Measurements from ENCODE around the gene EFCAB9. TPM values are rescaled to one million over a fixed set of nuclear protein-coding genes. Genes with fewer than 3 reads are reported as not detected.

The EFCAB9 gene
- total and polyA plus RNA-seq, 2 experiments from 2014 or later = not detected

GRCh38 chr5:172223901-172224873, 30.2 kb downstream of the EFCAB9 start:
- Histone ChIP-seq H3K27ac (no peak overlapping the region), H3K79me2 (ENCODE audit: insufficient read depth) (peaks cover 64% of the 10 kb centered on the region), H3K4me3 (no peak overlapping the region), H4K20me1 (ENCODE audit: insufficient read depth) (0 out of 2 replicates have a peak, but pooled peaks cover 3% of the 10 kb centered on the region), H3K36me3 (ENCODE audit: low read depth) (peaks cover 20% of the 10 kb centered on the region), H3K9ac (no peak overlapping the region), H2AFZ (no peak overlapping the region), H3K4me1 (ENCODE audit: insufficient read depth) (no peaks in the 10 kb centered on the region), H3K4me2 (ENCODE audit: unreplicated experiment) (no peak overlapping the region), H3K27me3 (replicated peaks; ENCODE audit: insufficient read depth) (no peaks in the 10 kb centered on the region), H3F3A (ENCODE audit: insufficient read depth) (no peaks in the 10 kb centered on the region), H3K9me3 (ENCODE audit: low read depth) (no peaks in the 10 kb centered on the region), H3K9me2 (ENCODE audit: insufficient read depth) (no peaks in the 10 kb centered on the region)
- TF ChIP-seq EZH2phosphoT487 (IDR thresholded peaks at IDR 0.05; ENCODE audit: insufficient read depth, low read depth) = no peak
- no peak for TF ChIP-seq EZH2 (IDR thresholded peaks at IDR 0.05; ENCODE audit: insufficient read depth, poor library complexity, severe bottlenecking)
- in situ Hi-C loops (cut with MboI) = no loop called here
- WGBS, 2 experiments (ENCODE audit: low coverage in 1 of 2, low lambda C conversion rate in 2 of 2, missing lambda C conversion rate in 2 of 2) = 94 to 97% methylated on average over 10 of the region's 10 CpGs
- DNase-seq = no peak

DNA sequence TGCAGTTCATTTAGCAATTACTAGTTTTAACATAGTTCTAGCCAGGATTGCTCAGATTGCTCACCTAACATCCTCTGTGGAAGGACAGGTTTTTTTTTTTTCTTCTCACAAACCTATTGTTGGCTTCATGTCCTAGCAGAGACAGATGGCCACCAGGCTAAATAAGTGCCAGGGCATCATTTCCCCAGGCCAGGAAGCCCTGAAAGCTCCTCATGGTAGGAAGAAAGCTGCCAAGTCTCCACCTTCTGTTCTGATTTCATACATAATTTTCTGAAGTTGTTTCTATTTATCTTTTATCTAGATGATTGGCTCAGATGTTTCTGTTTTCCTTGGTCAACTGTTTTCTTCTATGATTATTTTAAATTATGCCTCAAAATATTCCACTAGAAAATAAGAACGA, 31.0 kb downstream of the EFCAB9 start:
- Histone ChIP-seq H3K9ac (no peak overlapping the region), H3K4me1 (ENCODE audit: insufficient read depth) (no peaks in the 10 kb centered on the region), H3K79me2 (ENCODE audit: insufficient read depth) (peaks cover 62% of the 10 kb centered on the region), H3K4me3 (no peak overlapping the region), H3F3A (ENCODE audit: insufficient read depth) (no peaks in the 10 kb centered on the region), H2AFZ (no peak overlapping the region), H3K9me2 (ENCODE audit: insufficient read depth) (no peaks in the 10 kb centered on the region), H3K9me3 (ENCODE audit: low read depth) (no peaks in the 10 kb centered on the region), H3K36me3 (ENCODE audit: low read depth) (peaks cover 23% of the 10 kb centered on the region; the same call in 1 of the 2 replicates), H3K27ac (no peak overlapping the region), H3K4me2 (ENCODE audit: unreplicated experiment) (no peak overlapping the region), H3K27me3 (replicated peaks; ENCODE audit: insufficient read depth) (no peaks in the 10 kb centered on the region), H4K20me1 (ENCODE audit: insufficient read depth) (0 out of 2 replicates have a peak, but pooled peaks cover 3% of the 10 kb centered on the region)
- in situ Hi-C loops (cut with MboI) = no loop called here
- no peak for DNase-seq
- TF ChIP-seq EZH2phosphoT487 (IDR thresholded peaks at IDR 0.05; ENCODE audit: insufficient read depth, low read depth) (no peak), EZH2 (IDR thresholded peaks at IDR 0.05; ENCODE audit: insufficient read depth, poor library complexity, severe bottlenecking) (no peak)
- WGBS, 2 experiments (ENCODE audit: low coverage in 1 of 2, low lambda C conversion rate in 2 of 2, missing lambda C conversion rate in 2 of 2) = 92 to 100% methylated on average over 1 of the region's 1 CpG

DNA sequence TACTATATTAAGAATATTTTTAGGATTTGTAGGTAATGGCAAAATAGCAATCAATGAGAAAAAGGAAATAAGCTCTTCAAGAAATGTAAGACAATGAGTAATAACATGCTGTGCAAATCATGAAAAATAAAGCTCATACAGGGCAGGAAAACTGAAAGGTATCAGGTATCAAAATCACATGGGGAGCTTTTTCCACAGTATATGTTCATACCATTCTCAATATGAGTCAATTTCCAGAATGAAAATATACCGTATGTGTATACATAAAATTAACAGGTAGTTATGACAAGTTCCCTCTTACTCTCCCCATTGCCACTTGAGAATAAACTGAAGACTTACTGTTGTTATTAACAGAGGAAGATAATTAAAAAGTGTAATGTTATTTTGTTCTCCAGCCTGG, 35.9 kb downstream of the EFCAB9 start:
- Histone ChIP-seq H2AFZ (no peak overlapping the region), H3K27ac (no peak overlapping the region), H3K4me1 (ENCODE audit: insufficient read depth) (peaks cover under 1% of the 10 kb centered on the region; the same call in 1 of the 2 replicates), H3F3A (ENCODE audit: insufficient read depth) (no peaks in the 10 kb centered on the region), H3K9ac (no peak overlapping the region), H3K27me3 (replicated peaks; ENCODE audit: insufficient read depth) (no peaks in the 10 kb centered on the region), H3K4me3 (no peak overlapping the region), H3K4me2 (ENCODE audit: unreplicated experiment) (no peak overlapping the region), H3K9me3 (ENCODE audit: low read depth) (no peaks in the 10 kb centered on the region), H3K79me2 (ENCODE audit: insufficient read depth) (peaks cover 56% of the 10 kb centered on the region), H3K36me3 (ENCODE audit: low read depth) (peaks cover 50% of the 10 kb centered on the region), H3K9me2 (ENCODE audit: insufficient read depth) (no peaks in the 10 kb centered on the region), H4K20me1 (ENCODE audit: insufficient read depth) (peaks cover 3% of the 10 kb centered on the region; the same call in 1 of the 2 replicates)
- DNase-seq = no peak
- TF ChIP-seq EZH2phosphoT487 (IDR thresholded peaks at IDR 0.05; ENCODE audit: insufficient read depth, low read depth) (no peak), EZH2 (IDR thresholded peaks at IDR 0.05; ENCODE audit: insufficient read depth, poor library complexity, severe bottlenecking) (no peak)
- WGBS, 2 experiments (ENCODE audit: low coverage in 1 of 2, low lambda C conversion rate in 2 of 2, missing lambda C conversion rate in 2 of 2) = 96 to 100% methylated on average over 1 of the region's 1 CpG
- in situ Hi-C loops (cut with MboI) = no loop called here

GRCh38 chr5:172234031-172234430, 40.1 kb downstream of the EFCAB9 start:
- in situ Hi-C loops (cut with MboI) = no loop called here
- 95% methylated on average over 4 of the region's 4 CpGs for WGBS, 2 experiments (ENCODE audit: low coverage in 1 of 2, low lambda C conversion rate in 2 of 2, missing lambda C conversion rate in 2 of 2)
- no peak for DNase-seq
- peaks cover 14% of the 10 kb centered on the region; the same call in 1 of the 2 replicates for H4K20me1 ChIP-seq (ENCODE audit: insufficient read depth)
- H3F3A ChIP-seq (ENCODE audit: insufficient read depth) = 0 out of 2 replicates have a peak, but pooled peaks cover 11% of the 10 kb centered on the region
- TF ChIP-seq EZH2 (IDR thresholded peaks at IDR 0.05; ENCODE audit: insufficient read depth, poor library complexity, severe bottlenecking) (no peak), EZH2phosphoT487 (IDR thresholded peaks at IDR 0.05; ENCODE audit: insufficient read depth, low read depth) (no peak)
- peaks cover 35% of the 10 kb centered on the region for H3K36me3 ChIP-seq (ENCODE audit: low read depth)
- no peak overlapping the region for H3K4me2 ChIP-seq (ENCODE audit: unreplicated experiment)
- peaks cover 78% of the 10 kb centered on the region for H3K79me2 ChIP-seq (ENCODE audit: insufficient read depth)
- H3K9me2 ChIP-seq (ENCODE audit: insufficient read depth) = no peaks in the 10 kb centered on the region
- no peak overlapping the region for H3K9ac ChIP-seq
- no peaks in the 10 kb centered on the region for H3K27me3 ChIP-seq (replicated peaks; ENCODE audit: insufficient read depth)
- no peaks in the 10 kb centered on the region for H3K9me3 ChIP-seq (ENCODE audit: low read depth)
- no peak overlapping the region for H3K4me3 ChIP-seq
- no peak overlapping the region for H3K27ac ChIP-seq
- H2AFZ ChIP-seq = no peak overlapping the region
- peaks cover 15% of the 10 kb centered on the region; the same call in 1 of the 2 replicates for H3K4me1 ChIP-seq (ENCODE audit: insufficient read depth)

All from GM23248 (cell line).